ENCODE data around the gene FUBP3.
"Not testable (repeated sequence)": the region's sequence is repeated elsewhere in the genome, so short reads cannot be mapped to it uniquely, and the experiment has no call there.

GRCh38 chr9:130562525-130562924 is 16.9 kb upstream of the FUBP3 start:
- TF ChIP-seq, protein P1, sequence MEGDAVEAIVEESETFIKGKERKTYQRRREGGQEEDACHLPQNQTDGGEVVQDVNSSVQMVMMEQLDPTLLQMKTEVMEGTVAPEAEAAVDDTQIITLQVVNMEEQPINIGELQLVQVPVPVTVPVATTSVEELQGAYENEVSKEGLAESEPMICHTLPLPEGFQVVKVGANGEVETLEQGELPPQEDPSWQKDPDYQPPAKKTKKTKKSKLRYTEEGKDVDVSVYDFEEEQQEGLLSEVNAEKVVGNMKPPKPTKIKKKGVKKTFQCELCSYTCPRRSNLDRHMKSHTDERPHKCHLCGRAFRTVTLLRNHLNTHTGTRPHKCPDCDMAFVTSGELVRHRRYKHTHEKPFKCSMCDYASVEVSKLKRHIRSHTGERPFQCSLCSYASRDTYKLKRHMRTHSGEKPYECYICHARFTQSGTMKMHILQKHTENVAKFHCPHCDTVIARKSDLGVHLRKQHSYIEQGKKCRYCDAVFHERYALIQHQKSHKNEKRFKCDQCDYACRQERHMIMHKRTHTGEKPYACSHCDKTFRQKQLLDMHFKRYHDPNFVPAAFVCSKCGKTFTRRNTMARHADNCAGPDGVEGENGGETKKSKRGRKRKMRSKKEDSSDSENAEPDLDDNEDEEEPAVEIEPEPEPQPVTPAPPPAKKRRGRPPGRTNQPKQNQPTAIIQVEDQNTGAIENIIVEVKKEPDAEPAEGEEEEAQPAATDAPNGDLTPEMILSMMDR (IDR thresholded peaks at IDR 0.05; ENCODE audit: low read length), result not testable (repeated sequence)
- TF ChIP-seq EZH2 (optimal IDR thresholded peaks at IDR 0.05; ENCODE audit: low read depth, low read length), result not testable (repeated sequence)

Measured in MM.1S (cell line).